Parathyroid adenoma (tissue), 2 donors: Measurements from ENCODE around the gene TECPR1.
A peak's percentile ranks its signal among the peaks of the same experiment; 100 is the strongest.

Experiments
- H2AFZ ChIP-seq: fragments of 300-600 bp; sonication (generic); one replicate; pipeline ENCODE4 v1.7.0; 2017; ENCODE audit warnings: antibody characterized with exemption, mild to moderate bottlenecking
- H3K27ac ChIP-seq: fragments of 300-600 bp; sonication (generic); one replicate; pipeline ENCODE4 v1.7.0; 2017
- H3K27me3 ChIP-seq: fragments of 300-600 bp; sonication (generic); one replicate; pipeline ENCODE4 v1.7.0; 2017; ENCODE audit warnings: low read length; ENCODE audit not compliant: control insufficient read depth, insufficient read depth
- H3K36me3 ChIP-seq: fragments of 300-600 bp; sonication (generic); one replicate; pipeline ENCODE4 v1.7.0; 2017; ENCODE audit warnings: low read length; ENCODE audit not compliant: control insufficient read depth, insufficient read depth
- H3K4me1 ChIP-seq: fragments of 300-600 bp; sonication (generic); one replicate; pipeline ENCODE4 v1.7.0; 2017; ENCODE audit warnings: control low read depth
- H3K4me2 ChIP-seq: fragments of 300-600 bp; sonication (generic); one replicate; pipeline ENCODE4 v1.7.0; 2017; ENCODE audit warnings: low read length
- H3K4me3 ChIP-seq: fragments of 300-600 bp; sonication (generic); one replicate; pipeline ENCODE4 v1.7.0; 2017; ENCODE audit warnings: low read depth, low read length
- H3K79me2 ChIP-seq: fragments of 300-600 bp; sonication (generic); one replicate; pipeline ENCODE4 v1.7.0; 2017; ENCODE audit warnings: control low read depth
- H3K9ac ChIP-seq: fragments of 300-600 bp; sonication (generic); one replicate; pipeline ENCODE4 v1.7.0; 2017; ENCODE audit warnings: mild to moderate bottlenecking
- H3K9me3 ChIP-seq: fragments of 300-600 bp; sonication (generic); one replicate; pipeline ENCODE4 v1.7.0; 2017; ENCODE audit warnings: low read length; ENCODE audit not compliant: control insufficient read depth
- CTCF ChIP-seq: fragments of 300-600 bp; sonication (generic); IDR thresholded peaks from one replicate; pipeline ENCODE4 v1.7.0; 2017; ENCODE audit warnings: antibody characterized with exemption, mild to moderate bottlenecking
- donor health status: primary hyperparathyroidism.

Gene TECPR1

DNA sequence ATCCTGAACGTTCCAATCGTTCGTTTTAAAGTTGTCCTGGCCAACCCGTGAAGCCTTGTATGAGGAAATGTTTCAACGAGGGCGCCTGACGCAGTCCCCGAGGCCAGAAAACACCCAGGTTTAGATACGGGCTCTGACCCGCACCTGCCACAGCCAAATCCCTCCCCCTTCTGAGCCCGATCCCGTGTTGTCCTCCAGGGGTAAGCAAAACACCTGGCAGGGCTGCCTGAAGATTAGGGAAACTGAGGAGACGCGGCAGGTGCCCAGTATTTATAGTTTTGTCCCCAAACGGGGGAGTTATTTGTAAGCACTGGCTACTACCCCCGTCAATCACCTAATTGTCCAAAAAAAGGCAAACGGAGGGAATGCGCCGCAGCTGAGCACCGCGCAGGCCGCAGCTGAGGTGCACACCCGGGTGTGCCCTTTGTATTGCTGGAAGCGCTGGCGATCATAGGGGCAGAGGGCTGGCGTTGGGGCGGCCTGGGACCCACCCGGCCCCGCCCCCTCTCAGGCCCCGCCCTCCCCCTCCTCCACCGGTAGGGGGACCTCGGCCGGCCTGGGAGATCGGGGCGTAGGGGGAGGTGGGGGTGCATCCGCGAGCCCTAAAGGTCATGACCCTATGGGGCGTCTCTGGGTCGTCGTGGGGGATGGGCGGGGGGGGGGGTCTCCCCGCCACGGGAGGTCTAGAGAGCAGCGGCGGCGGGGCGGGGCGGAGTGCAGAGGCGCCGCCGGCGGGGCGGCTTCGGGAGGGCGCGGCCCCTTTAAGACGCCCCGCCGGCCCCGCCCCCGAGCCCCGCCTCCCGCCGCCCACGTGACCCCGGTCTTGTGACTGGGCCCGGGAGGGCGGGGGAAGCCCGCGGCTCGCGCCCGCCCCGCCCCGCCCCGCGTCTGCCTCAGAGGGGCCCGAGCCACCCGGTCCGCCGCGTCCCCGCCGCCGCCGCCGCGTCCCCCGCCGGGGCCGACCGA is 29.0 kb upstream of the TECPR1 start, which contains the start of gene BRI3:
Gene BRI3 (plus strand): TSS at position 896 of the 966 bp plus-strand sequence. CDS start 110 bp downstream, outside the sequence.
- Histone ChIP-seq H3K4me3 (peak within 1 kb of the TSS; percentile 86), H3K4me2 (peak within 1 kb of the TSS; percentile 93), H3K4me1 (peaks cover 21% of the 10 kb centered on the region), H3K27me3 (no peaks in the 10 kb centered on the region), H3K9ac (peak within 1 kb of the TSS; percentile 80), H3K27ac (peak within 1 kb of the TSS; percentile 97), H3K36me3 (no peaks in the 10 kb centered on the region), H3K79me2 (peaks cover 19% of the 10 kb centered on the region), H2AFZ (peak within 1 kb of the TSS; percentile 95), H3K9me3 (no peaks in the 10 kb centered on the region)
- TF ChIP-seq CTCF: no peak

DNA sequence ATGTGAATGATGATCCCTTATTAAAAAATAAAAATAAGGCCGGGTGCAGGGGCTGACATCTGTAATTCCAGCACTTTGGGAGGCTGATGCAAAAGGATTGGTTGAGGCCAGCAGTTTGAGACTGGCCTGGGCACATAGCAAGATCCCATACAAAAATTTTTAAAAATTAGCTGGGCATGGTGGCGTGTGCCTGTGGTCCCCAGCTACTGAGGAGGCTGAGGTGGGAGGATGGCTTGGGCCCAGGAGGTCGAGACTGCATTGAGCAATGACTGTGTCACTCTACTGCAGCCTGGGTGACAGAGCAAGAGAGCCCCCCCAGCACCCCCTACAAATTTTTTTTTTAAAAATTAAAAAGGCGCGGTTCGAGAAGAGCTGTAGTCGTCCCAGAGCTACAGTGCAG is 28.3 kb upstream of the TECPR1 start:
- peak overlapping the region; percentile 95 for H2AFZ ChIP-seq
- no peak overlapping the region for H3K9ac ChIP-seq
- no peaks in the 10 kb centered on the region for H3K27me3 ChIP-seq
- H3K36me3 ChIP-seq: no peaks in the 10 kb centered on the region
- H3K9me3 ChIP-seq: no peaks in the 10 kb centered on the region
- H3K79me2 ChIP-seq: peaks cover 15% of the 10 kb centered on the region
- H3K27ac ChIP-seq: peak overlapping the region; percentile 97
- H3K4me2 ChIP-seq: peak overlapping the region; percentile 93
- H3K4me3 ChIP-seq: peak overlapping the region; percentile 50
- no peak for TF ChIP-seq CTCF
- H3K4me1 ChIP-seq: peaks cover 21% of the 10 kb centered on the region

DNA sequence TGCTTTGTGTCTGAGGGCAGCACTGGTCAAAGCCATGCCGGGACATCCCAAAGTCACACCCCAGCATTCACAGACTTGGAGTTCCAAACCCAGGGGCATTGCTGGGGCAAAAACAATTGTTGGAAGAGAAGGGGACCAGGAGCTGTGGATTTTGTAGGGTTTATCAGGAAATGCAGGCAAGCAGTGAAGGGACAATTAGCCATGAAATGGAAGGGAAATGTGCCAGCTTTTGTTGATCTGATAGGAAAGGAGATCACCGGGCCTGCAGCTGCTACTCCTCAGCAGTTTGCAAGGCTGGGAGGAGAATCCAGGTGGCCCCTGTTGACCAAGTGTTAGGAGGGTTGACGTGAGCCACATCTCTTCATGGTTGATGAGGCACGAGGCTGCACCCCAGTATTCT is 26.9 kb upstream of the TECPR1 start:
- H2AFZ ChIP-seq: peak overlapping the region; percentile 68
- no peak for TF ChIP-seq CTCF
- no peaks in the 10 kb centered on the region for H3K27me3 ChIP-seq
- H3K4me3 ChIP-seq: no peak overlapping the region
- no peak overlapping the region for H3K4me2 ChIP-seq
- peak overlapping the region; percentile 45 for H3K27ac ChIP-seq
- no peaks in the 10 kb centered on the region for H3K9me3 ChIP-seq
- H3K36me3 ChIP-seq: no peaks in the 10 kb centered on the region
- H3K9ac ChIP-seq: no peak overlapping the region
- H3K4me1 ChIP-seq: peaks cover 21% of the 10 kb centered on the region
- H3K79me2 ChIP-seq: peaks cover 11% of the 10 kb centered on the region

- Histone ChIP-seq H3K36me3 (no peaks in the 10 kb centered on the region), H3K27ac (no peak overlapping the region), H3K4me2 (no peak overlapping the region), H3K9me3 (no peaks in the 10 kb centered on the region), H3K9ac (no peak overlapping the region), H3K27me3 (no peaks in the 10 kb centered on the region), H2AFZ (no peak overlapping the region), H3K4me3 (no peak overlapping the region), H3K4me1 (peaks cover 21% of the 10 kb centered on the region), H3K79me2 (peaks cover 6% of the 10 kb centered on the region)
- no peak for TF ChIP-seq CTCF
These were observed 26.4 kb upstream of the TECPR1 start for GRCh38 chr7:98278408-98278807.
